Measurements from ENCODE around the gene B4GALT2.

DNA sequence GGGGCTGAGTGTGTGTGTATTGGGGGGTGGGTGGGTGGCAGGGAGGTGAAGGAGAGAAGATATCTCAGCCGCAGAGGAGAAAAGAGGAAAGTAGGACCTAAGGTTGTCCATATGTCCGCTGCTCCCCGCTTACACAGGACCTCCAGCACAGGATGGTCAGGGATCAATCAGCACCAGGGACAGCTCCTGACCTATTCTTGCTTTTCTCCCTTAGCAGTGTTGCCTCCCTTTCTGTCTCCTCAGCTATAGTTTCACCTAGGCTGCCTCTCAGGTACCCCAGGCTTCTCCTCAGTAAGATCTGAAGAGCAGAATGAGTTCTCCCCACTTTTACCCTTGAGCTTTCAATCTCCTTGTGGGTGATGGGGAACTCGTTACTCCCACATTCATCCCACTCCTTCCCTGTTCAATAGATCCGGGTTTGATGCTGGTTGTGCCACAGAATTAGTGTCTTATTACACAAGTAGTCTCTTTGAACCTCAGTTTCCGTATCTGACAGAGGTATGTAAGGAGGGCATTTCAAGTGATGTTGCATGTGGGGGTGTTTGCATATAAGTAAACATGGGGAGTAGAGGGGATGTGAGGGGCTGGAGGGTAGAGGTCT lies 10.6 kb upstream of the B4GALT2 start:
- no peak for TF ChIP-seq POLR2AphosphoS5 (IDR thresholded peaks at IDR 0.05)
- TF ChIP-seq, protein P1, sequence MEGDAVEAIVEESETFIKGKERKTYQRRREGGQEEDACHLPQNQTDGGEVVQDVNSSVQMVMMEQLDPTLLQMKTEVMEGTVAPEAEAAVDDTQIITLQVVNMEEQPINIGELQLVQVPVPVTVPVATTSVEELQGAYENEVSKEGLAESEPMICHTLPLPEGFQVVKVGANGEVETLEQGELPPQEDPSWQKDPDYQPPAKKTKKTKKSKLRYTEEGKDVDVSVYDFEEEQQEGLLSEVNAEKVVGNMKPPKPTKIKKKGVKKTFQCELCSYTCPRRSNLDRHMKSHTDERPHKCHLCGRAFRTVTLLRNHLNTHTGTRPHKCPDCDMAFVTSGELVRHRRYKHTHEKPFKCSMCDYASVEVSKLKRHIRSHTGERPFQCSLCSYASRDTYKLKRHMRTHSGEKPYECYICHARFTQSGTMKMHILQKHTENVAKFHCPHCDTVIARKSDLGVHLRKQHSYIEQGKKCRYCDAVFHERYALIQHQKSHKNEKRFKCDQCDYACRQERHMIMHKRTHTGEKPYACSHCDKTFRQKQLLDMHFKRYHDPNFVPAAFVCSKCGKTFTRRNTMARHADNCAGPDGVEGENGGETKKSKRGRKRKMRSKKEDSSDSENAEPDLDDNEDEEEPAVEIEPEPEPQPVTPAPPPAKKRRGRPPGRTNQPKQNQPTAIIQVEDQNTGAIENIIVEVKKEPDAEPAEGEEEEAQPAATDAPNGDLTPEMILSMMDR (IDR thresholded peaks at IDR 0.05), result no peak
- no peak for TF ChIP-seq POLR2A (IDR thresholded peaks at IDR 0.05)
- TF ChIP-seq EP300 (IDR thresholded peaks at IDR 0.05), result no peak
